ENCODE measurements around the gene ANKRD33B. TPM values are rescaled to one million over a fixed set of nuclear protein-coding genes. Genes with fewer than 3 reads are reported as not detected.

The ANKRD33B gene
- total and polyA plus RNA-seq, 2 of the 13 experiments (the other 11 are each of a cell fraction or from before 2014, with no cell fraction given), result 0.02 TPM; not detected in 1

- TF ChIP-seq ZNF276 (CRISPR knock-in tag; IDR thresholded peaks at IDR 0.05; ENCODE audit: low read depth) (no peak), THAP11 (CRISPR knock-in tag; IDR thresholded peaks at IDR 0.05) (no peak), YY1 (IDR thresholded peaks at IDR 0.05; ENCODE audit: insufficient read depth, insufficient replicate concordance, low read depth, low read length) (no peak), ZKSCAN1 (IDR thresholded peaks at IDR 0.05; ENCODE audit: low read length) (no peak)
Observed at GRCh38 chr5:10686890-10687289, 123.0 kb downstream of the ANKRD33B start (continued).

GRCh38 chr5:10688651-10689171, 124.8 kb downstream of the ANKRD33B start:
- CTCF ChIA-PET (ENCODE audit: low intra/inter-chr PET ratio, low total read pairs), result no interaction called here
- peak; percentile 24; the same call in 2 of the 3 replicates for ATAC-seq
- DNase-seq (ENCODE audit: low spot score), result no peak

More at GRCh38 chr5:10688651-10689171, 124.8 kb downstream of the ANKRD33B start:
- no peak overlapping the region for H2AFZ ChIP-seq (ENCODE audit: low read length)
- in situ Hi-C loops (cut with HindIII; ENCODE audit: extremely low pct_ligation_motif_present, low pct_unique_long_range_greater_than_20kb) (no loop called here), intact Hi-C loops (cut with micrococcal nuclease; ENCODE audit: unreplicated experiment) (no loop called here)
- WGBS (ENCODE audit: low lambda C conversion rate), result 100% methylated on average over 1 of the region's 13 CpGs
- H3K4me1 ChIP-seq (ENCODE audit: insufficient read depth, low read length), result no peaks in the 10 kb centered on the region
- POLR2A ChIA-PET, result no interaction called here
- no peaks in the 10 kb centered on the region for H3K79me2 ChIP-seq (ENCODE audit: insufficient read depth, low read length)
- no peak overlapping the region for H3K4me3 ChIP-seq (replicated peaks in 1 of 3; ENCODE audit: insufficient read depth in 1 of 3, low read depth in 2 of 3, low read length in 3 of 3)
- no peaks in the 10 kb centered on the region for H3K27me3 ChIP-seq (ENCODE audit: control insufficient read depth in 1 of 2, insufficient read depth in 2 of 2, low read length in 2 of 2)
- H4K20me1 ChIP-seq (ENCODE audit: insufficient read depth, low read length), result peaks cover 24% of the 10 kb centered on the region; the same call in 1 of the 2 replicates
- peaks cover 7 to 51% of the 10 kb centered on the region in 2 experiments; a peak in 4 of 5 replicates for H3K36me3 ChIP-seq (replicated peaks in 1 of 2; ENCODE audit: control insufficient read depth in 1 of 2, insufficient read depth in 2 of 2, low read length in 2 of 2)
- no TSS peak for BruUV-seq (replicated peaks)
- no peak for FAIRE-seq
- H3K9ac ChIP-seq (ENCODE audit: insufficient read depth, low read depth, low read length), result no peak overlapping the region
- no peaks in the 10 kb centered on the region for H3K9me3 ChIP-seq (ENCODE audit: low read length)
- TF ChIP-seq ZNF432 (CRISPR knock-in tag; IDR thresholded peaks at IDR 0.05; ENCODE audit: borderline replicate concordance) (no peak), IKZF5 (CRISPR knock-in tag; IDR thresholded peaks at IDR 0.05) (no peak), ZNF746 (CRISPR knock-in tag; IDR thresholded peaks at IDR 0.05) (no peak), YEATS4 (CRISPR knock-in tag; IDR thresholded peaks at IDR 0.05; ENCODE audit: borderline replicate concordance) (no peak), RFX1 (IDR thresholded peaks at IDR 0.05) (no peak), ZNF7 (CRISPR knock-in tag; IDR thresholded peaks at IDR 0.05) (no peak), TARDBP (CRISPR knock-in tag; IDR thresholded peaks at IDR 0.05) (no peak), GMEB2 (CRISPR knock-in tag; IDR thresholded peaks at IDR 0.05; ENCODE audit: low read depth) (no peak), ZFP82 (CRISPR knock-in tag; IDR thresholded peaks at IDR 0.05; ENCODE audit: borderline replicate concordance) (no peak), POGZ (CRISPR knock-in tag; IDR thresholded peaks at IDR 0.05) (no peak), MAZ (IDR thresholded peaks at IDR 0.05; ENCODE audit: borderline replicate concordance, low read depth, low read length) (no peak), MAZ (CRISPR knock-in tag; IDR thresholded peaks at IDR 0.05; ENCODE audit: low read depth) (no peak), ZMYM3 (CRISPR knock-in tag; IDR thresholded peaks at IDR 0.05) (no peak), FOXA1 (IDR thresholded peaks at IDR 0.05) (no peak), FOXA1 (CRISPR knock-in tag; IDR thresholded peaks at IDR 0.05) (no peak), ZNF674 (CRISPR knock-in tag; IDR thresholded peaks at IDR 0.05; ENCODE audit: low read depth) (no peak)
- H3K4me2 ChIP-seq (ENCODE audit: low read depth, low read length), result no peak overlapping the region
- no peak overlapping the region for H3K27ac ChIP-seq (ENCODE audit: extremely low read length, insufficient read depth, low read length)
